ENCODE results near the gene SLC22A6.

GRCh38 chr11:62959422-62959980 lies 25.3 kb downstream of the SLC22A6 start:
- TF ChIP-seq, protein P1, sequence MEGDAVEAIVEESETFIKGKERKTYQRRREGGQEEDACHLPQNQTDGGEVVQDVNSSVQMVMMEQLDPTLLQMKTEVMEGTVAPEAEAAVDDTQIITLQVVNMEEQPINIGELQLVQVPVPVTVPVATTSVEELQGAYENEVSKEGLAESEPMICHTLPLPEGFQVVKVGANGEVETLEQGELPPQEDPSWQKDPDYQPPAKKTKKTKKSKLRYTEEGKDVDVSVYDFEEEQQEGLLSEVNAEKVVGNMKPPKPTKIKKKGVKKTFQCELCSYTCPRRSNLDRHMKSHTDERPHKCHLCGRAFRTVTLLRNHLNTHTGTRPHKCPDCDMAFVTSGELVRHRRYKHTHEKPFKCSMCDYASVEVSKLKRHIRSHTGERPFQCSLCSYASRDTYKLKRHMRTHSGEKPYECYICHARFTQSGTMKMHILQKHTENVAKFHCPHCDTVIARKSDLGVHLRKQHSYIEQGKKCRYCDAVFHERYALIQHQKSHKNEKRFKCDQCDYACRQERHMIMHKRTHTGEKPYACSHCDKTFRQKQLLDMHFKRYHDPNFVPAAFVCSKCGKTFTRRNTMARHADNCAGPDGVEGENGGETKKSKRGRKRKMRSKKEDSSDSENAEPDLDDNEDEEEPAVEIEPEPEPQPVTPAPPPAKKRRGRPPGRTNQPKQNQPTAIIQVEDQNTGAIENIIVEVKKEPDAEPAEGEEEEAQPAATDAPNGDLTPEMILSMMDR (IDR thresholded peaks at IDR 0.05): no peak
- no peak for TF ChIP-seq EP300 (IDR thresholded peaks at IDR 0.05)
